Measurements from ENCODE around the gene MAP2K5.

The MAP2K5 gene

DNA sequence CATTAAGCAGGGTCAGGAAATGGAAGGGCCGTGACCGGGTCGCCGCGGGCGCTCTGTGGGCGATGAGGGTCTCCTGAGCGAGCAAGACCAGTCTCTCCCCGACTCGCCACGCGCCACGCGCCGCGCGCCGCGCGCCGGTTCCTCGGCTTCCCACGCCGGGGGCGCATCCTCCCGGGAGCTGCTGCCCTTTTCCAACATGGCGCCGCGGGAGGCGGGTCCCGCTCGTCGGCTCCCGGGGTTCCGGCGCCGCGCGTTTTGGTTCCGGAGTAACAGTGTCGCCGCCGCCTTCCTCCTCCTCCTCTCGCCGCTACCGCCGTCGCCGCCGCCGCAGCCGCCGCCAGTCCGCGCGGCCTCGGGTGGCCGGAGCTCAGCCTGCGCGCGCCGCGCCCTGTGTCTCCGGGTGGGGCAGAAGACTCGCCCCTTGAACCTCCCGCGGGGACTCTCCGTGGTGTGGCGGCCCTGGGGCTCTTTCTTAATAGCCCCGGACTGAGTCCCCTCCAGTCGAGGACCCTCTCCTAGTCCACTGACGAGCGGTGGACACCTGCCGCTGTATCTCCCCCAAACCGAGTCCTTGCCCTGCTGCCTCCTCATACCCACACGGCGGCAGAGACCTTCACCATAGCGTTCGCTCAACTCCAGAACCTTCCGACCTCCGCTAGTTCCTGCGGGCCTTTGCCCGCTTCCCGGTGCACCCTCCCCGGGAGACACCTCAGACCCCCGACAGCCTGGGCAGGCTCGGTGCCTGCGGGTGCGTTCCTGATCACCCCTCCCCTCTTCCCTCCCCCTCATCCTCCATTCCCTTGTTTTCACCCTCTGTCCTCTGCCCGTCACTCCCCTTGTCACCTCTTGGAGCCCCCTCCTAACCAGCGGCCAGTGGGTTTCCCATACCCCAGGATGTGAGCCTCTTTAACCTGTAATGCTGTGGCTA is at the start of gene MAP2K5:
TSS of gene MAP2K5 (plus strand) at position 284 of the 928 bp plus-strand sequence. CDS start at position 917, 633 bp downstream.
- DNase-seq (ENCODE audit: low spot score), result peak; percentile 93

DNA sequence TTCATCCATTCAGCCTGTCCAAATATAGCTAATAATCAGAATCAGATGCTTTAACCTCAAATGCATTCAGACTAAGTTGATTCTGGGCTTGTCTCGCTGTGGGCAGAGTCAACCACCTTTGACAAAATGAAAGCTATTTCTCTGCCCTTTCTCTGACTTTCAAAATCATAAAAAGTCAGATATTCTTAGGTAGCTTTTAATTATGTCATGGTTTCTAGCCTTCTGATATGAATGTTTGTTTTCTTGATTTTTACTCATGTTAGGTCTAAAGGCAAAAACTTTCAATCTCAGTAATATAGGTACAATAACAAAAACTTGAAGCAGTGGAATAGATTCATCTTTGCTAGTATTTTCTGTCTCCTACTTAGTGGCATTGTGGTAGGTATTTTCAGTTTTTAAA is 46.9 kb upstream of the MAP2K5 start:
- no peak for DNase-seq (ENCODE audit: low spot score)

DNA sequence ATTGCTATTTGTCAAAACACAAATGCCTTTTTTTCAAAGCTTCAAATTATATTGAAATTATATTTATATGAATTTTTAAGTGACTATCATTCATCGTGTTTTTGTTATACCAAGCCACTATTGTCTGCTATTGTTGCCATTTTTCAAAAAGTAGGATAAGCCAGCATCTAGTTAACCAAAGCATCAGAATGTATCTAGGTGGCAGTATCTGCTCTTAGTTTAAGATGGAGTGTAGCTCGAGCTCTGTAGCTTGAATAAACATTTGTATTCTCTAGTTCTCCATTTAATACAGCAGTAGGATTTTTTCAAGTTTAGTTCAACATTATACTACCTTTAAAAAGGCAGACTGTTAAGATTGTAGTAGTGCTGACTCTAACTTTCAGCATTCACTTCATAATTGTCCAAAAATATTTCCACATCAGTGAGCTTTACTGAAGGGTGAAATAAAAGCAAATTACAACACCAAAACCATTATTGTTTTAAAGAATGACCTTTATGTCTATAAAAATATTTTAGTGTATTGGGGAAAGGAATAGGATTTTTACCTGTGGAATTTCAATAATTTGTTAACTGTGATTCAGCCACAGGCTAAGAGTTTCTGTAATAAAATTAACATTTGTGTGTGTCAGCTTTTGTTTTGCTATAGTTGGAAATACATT is 41.2 kb upstream of the MAP2K5 start:
- no peak for DNase-seq (ENCODE audit: low spot score)

DNA sequence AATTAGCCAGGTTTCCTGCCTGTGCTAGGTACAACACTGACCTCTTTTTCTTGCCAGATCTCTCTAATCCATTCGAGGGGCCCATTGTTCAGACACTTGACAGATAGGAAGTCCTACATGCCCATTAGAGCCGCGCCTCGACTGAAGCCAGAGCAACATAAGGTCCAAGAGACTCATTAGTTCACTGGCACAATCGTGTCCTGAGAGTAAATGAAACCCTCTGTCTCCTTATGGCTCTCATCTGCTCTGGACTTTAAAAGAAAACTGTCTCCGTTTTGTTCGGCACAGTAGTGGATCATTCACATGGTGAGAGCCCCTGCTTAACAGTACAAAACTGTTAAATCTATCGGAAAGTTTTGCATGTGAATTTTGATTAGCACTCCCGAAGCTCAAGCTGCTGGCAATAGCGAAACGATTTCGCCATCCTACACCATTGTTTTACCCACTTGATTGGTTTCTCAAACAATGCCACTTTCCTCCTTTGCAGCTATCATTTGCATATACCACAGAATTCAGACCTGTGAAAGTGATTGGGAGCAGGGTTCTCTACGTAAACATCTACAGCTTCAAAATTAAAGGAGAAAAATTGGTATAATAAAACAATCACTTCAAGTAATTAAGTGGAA is 40.6 kb upstream of the MAP2K5 start:
- no peak for DNase-seq (ENCODE audit: low spot score)

DNA sequence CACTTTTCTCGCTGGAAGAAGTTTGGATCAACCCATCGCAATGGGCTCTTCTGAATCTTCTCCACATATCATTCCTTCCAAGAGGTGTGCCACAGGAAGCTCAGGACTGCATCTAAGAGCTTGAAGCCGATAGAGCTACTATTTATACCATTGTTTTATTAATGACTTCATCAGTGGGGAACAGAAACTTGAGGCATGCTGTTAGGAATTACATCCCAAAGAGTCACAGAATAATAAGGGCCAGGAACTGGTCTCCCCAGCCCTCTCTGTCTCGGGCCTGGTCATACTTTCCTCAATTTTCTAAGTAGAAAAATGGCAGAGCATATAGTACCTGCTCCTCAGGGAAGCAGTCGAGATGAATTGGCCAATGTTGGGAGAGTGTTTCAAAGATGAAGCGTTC is 38.4 kb upstream of the MAP2K5 start:
- DNase-seq (ENCODE audit: low spot score), result no peak

DNA sequence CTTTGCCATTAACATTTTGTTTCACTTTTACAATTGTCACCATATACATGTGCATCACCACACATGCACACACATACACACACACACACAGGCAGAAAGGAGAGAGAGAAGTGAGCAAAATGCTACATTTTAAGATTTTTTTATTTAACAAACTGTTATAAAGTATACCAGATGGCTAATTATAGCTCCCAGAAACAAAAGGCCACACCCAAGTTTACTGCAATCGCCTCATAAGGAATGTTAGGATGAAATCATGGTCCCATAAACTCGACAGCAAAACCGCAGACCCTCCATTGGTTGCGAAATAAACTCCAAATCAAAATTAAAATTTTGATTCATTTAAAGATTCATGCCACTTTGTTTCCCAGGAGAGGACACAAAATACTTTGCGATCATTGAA is 37.7 kb upstream of the MAP2K5 start:
- no peak for DNase-seq (ENCODE audit: low spot score)

DNA sequence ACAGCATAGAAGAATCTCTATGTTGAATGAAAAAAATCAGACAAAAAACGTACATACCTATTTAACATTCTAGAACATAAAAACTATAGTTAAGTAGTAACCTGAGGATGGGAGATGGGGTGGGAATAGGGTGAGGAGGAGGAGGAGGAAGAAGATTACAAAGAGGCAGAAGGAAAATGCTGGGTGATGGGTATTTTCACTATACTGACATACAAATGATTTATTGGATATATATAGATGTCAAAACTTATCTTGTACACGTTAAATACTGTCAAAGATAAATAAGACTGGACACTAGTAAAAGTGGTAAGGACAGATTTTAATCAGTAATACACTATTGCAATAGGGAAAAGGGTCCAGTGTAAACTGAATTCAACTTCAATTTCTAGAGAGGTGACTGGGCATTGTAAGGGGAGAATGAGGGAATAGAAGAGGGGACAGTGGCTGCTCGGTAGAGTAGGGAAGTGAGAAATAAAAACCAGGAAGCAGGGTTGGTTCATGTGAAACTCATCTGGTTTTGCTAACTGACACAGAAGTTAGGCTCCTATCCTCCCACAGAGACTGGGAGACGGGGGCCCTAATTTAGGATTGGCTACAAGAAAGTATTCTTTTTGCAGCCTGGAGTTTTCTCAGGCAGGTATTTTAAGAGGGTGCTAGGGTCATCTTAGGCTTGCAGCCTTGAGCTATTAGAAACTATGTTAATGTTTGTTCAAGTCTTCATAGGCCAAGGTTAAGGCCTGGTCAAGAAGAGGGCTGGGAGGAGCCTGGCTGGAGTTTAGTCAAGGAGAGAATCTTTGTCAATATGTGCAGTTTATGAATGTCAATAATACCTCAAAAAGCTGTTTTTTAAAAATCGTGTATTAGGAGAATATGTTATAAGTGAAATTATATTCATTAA is 36.6 kb upstream of the MAP2K5 start:
- no peak for DNase-seq (ENCODE audit: low spot score)

DNA sequence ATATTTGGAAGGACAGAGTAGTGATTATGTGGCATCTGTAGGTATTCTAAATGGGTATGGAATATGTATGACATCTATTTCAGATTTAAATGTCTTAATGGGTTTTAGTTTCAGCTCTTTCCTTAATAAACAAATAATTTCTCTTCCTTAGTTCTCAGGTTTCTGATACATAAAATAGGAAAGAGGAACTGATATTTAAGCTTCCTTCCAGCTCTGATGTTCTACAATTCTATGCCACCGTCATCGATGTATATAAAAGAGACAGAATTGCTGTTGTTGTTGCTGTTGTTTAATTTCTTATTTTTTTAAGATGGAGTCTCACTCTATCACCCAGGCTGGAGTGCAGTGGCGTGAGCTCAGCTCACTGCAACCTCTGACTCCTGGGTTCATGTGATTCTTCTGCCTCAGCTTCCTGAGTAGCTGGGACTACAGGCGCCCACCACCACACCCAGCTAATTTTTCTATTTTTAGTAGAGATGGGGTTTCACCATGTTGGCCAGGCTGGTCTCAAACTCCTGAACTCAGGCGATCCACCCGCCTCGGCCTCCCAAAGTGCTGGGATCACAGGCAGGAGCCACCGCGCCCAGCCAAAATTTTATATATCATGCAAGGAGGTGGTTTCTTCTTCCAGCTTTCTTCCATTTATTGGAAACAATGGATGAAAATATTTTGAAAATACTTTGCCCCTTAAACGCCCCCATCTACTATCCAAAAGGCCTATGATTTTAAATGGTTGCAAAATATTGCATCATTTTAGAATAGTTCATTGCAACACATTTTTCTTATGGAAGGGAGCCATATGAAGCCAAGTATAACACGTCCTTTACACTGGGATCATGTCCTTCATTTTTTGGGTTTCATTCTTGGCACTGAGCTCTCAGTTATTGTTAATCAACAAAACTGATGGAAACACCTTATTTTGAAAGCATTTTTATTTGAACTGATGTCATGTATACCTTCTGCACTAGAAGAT is 35.4 kb upstream of the MAP2K5 start:
- no peak for DNase-seq (ENCODE audit: low spot score)

DNA sequence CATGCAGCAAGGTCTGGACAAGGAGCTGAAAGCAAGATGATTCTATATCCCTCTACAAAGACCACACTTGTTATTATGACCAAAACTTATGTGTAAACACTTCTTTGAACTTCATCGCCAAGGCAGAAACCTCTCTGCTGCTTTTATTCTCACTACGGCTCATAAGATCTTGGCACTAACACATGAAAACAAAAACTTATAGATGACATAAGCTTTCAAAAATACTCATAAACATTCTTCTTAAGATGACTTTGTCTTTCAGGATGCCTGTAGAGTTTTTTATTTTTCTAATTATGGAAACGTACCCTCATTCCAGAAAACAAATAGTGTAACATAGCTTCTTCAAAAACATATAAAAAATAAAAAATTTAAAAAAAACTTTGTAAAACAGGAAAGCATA is 34.1 kb upstream of the MAP2K5 start:
- no peak for DNase-seq (ENCODE audit: low spot score)

DNA sequence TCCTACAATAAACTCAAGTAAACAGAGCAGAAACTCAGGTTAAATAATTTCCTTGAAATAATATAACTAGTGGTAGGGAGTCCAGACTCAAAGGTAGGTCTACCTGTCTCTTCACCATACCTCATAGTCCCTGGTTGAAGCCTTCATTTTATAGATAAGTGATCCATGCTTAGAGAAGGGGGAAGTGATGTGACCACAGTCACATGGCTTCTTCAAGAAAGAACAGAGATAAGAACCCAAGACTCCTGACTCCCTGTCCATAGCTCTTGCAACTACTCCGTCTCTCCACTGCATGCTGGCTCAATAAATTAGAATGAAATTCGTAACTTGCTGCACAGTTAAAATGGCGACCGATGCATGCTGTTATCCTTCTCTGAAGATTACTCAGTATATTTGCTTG is 32.6 kb upstream of the MAP2K5 start:
- no peak for DNase-seq (ENCODE audit: low spot score)

DNA sequence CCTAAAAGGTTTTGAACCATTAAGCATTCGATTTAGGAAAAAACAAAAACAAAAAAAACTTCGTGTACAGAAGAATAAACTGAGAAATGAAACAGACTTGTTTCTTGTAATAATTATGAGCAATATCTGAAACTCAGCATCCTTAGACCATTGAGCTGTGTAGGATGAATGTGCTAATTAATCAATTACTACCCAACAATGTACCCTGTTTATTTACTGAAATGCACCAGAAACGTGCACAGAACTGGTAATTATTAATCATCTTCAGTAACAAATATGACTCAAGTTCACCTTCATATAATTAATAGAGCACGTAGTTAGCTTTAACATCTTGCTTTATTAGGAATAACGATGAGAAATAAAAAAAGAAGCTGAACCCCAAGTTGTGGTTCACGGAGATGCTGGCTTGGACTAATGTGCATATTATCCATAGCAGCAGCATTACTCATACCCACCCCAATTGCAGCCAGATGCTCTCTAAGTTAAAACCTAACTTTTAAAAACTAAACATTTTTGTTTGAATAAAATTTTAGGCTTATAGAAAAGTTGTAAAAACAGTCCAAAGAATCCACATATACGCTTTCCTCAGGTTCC is 31.8 kb upstream of the MAP2K5 start:
- DNase-seq (ENCODE audit: low spot score), result no peak

DNA sequence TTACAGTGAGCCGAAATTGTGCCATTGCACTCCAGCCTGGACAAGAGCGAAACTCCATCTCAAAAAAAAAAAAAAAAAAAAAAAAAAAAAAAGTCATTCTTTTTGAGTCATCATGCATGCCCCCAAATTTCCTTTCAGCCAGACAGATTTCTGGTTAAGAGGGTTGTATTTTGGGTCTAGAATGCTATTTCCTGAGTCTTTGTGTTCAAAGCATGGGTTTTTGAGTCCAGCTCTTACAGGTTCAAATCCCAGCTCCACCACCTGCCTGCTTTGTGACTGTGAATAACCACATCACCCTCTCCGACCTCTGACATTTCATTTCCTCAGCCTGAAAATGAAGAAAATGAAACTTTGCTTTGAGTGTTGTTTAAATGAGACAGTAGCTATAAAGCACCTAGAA is 30.9 kb upstream of the MAP2K5 start:
- DNase-seq (ENCODE audit: low spot score), result no peak

DNA sequence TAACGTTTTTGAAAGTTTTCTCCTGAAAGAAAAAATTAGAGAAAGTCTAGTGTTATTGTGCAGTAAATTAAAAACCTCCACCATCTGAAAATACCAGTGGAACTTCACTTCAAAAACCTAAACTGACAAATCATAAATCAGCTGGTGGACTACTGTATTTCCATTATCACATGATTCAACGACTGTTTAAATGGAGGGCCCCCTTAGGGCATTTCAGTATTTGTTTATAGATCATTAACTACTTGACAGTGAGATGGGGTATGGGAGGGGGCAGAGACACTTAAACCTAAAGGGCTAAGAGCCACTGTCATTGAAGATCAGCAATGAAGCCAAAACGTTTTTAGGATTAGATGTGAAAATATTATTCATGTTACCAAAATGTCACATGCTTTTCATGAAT is 30.4 kb upstream of the MAP2K5 start:
- no peak for DNase-seq (ENCODE audit: low spot score)

DNA sequence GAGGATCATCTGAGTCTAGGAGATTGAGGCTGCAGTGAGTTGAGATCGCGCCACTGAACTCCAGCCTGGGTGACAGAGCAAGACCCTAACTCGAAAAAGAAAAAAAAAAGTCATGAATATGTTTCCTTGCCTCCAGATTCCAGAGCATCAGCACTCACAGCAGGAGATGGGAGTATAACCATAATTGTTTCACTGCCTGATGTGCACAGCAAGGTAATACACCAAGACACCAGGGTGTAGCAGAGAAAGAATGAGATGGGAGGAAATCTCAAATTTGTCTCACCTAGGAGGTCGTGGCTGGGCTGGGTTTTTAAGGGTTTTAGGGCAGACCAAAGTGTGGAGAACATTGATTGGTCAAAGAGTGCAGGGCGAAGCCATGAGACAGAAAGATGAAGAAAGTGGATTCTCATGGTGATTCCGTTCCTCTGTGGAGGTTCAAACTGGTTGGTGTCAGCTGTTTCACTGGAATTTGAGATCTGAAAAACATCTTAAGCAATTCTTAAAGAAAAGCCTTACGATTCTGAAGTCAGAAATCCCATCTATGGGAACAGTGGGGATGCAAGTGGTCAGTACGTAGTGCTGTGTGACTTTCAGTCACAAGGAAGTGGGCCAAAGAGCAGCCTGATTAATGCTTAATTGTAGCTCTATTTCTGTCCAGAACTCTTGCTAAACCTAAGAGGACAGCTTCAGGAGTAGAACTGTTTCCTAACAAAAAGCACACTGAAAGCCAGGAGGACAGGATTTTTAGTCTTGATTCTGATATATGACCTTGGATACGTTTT is 29.4 kb upstream of the MAP2K5 start:
- DNase-seq (ENCODE audit: low spot score), result no peak

DNA sequence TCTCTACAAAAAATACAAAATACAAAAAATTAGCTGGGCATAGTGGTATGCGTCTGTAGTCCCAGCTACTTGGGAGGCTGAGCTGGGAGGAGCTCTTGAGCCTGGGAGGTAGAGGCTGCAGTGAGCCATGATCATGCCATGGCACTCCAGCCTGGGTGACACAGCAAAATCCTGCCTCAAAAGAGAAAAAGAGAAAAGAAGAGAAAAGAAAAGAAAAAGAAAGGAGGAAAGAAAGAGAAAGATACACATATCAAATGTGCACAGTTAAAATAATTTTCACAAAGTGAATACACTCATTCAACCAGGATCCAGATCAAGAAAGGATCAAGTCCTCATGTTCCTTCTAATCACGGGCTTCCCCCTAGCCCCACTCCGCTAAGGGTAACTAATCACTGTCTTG is 27.4 kb upstream of the MAP2K5 start:
- DNase-seq (ENCODE audit: low spot score), result no peak

DNA sequence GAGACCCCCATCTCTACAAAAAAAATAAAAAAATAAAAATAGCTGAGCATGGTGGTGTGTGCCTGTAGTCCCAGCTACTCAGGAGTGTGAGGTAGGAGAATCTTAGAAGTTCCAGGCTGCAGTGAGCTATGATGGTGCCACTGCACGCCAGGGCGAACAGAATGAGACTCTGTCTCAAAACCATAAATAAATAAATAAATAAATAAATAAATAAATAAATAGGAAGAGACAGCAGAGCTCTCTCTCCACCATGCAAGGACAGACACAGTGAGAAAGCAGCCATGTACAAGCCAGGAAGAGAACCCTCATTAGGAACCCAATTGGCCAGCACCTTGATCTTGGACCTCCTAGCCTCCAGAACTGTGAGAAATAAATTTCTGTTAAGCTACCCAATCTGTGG is 26.9 kb upstream of the MAP2K5 start:
- no peak for DNase-seq (ENCODE audit: low spot score)

DNA sequence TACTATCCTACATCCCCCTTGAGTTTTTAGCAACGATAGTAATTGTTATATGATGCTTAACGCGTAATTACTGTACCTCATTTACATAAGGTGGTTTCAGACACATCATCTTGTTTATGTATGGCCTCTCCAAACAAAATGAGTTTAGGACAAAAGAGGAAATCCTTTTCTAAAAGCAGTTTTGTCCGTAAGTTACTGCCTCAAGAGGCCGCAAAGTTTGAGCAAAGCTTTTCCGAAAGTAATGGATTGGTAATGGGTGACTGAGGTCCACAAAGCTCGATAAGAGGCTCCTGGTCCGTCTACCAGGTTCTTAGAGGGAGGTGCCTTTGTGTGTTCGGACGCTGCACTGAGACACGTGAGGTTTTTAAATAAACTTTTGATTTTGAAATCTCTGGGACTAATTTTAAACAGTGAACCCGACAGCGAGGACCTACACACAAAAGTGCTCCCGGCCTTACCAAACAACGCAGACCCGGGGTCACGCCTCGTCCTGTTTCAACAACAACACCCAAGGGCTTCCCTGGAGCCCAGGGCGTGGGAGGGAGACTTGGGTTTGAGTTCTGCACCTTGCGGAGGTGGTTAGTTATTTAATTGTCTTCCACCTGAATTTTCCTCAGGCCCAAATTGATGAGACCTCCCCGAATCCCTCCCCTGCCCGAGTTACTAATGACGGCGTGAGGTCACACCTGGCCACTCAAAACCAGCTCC is 22.0 kb upstream of the MAP2K5 start:
- DNase-seq (ENCODE audit: low spot score), result no peak

DNA sequence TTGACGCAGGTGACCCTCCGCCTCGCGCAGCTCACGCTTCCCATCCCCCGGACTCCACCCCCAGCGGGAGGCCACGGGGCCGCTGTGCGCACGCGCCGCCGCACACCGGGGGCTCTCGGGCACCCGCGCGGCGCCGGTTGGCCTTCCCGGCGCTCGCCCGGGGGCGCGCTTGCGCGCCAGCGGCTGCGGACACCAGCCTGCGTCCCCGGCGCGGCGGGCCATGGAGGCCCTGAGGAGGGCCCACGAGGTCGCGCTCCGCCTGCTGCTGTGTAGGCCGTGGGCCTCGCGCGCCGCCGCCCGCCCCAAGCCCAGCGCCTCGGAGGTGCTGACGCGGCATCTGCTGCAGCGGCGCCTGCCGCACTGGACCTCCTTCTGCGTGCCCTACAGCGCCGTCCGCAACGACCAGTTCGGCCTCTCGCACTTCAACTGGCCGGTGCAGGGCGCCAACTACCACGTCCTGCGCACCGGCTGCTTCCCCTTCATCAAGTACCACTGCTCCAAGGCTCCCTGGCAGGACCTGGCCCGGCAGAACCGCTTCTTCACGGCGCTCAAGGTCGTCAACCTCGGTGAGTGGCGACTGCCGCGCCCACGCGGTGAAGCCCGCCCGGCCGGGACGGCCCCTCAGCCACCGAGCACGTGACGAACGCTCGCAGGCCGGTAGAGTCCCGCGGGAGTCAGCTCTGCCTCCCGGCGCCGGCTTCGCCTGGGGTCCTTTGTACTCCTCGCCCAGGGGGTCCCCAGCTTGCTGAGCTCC is 21.3 kb upstream of the MAP2K5 start, which contains the start of gene C15orf61:
TSS of gene C15orf61 (plus strand) at position 103 of the 754 bp plus-strand sequence. CDS start at position 221, 118 bp downstream.
- DNase-seq (ENCODE audit: low spot score), result peak; percentile 99
